Left ventricle myocardium superior (tissue), 1 donor: ENCODE results near the gene SLC7A8. TPM values are rescaled to one million over a fixed set of nuclear protein-coding genes. Genes with fewer than 3 reads are reported as not detected.

Experiments
- ATAC-seq: fragments of 200-7000 bp; cut with Tn5 transposase; one replicate; pipeline ENCODE4 v1.9.1; 2020; ENCODE audit warnings: mild to moderate bottlenecking, moderate library complexity
- DNase-seq: peaks from one replicate; pipeline ENCODE4 v3.0.0-alpha.2; 2020
- intact Hi-C: fragments of 100-400 bp; cut with micrococcal nuclease; formaldehyde crosslinking; loops from one replicate; pipeline ENCODE4 v1.11.0; 2022
- total RNA-seq: library from RNA; stranded (reverse); fragmentation: NEBNext Ultra II Directional; extraction: Animal tissue kit (Norgen Biotek cat#: 25700); gene quantifications from one replicate; pipeline ENCODE4 v1.2.1, GENCODE V29; 2021
- donor health status: DM: no; HTN: yes; CAD: no; lungs with severe emphysema.

SLC7A8 gene
- total RNA-seq, 1 donor from 2014 or later = 6.4 TPM

GRCh38 chr14:23140371-23140770 lies 43.1 kb downstream of the SLC7A8 start:
- intact Hi-C loops = no loop called here
- no peak for ATAC-seq
- no peak for DNase-seq

GRCh38 chr14:23139874-23140273 lies 43.6 kb downstream of the SLC7A8 start:
- intact Hi-C loops = no loop called here
- no peak for DNase-seq
- ATAC-seq = no peak

- no peak for DNase-seq
These were observed 45.5 kb downstream of the SLC7A8 start for GRCh38 chr14:23137813-23138535.

GRCh38 chr14:23137192-23137812 lies 46.2 kb downstream of the SLC7A8 start:
- DNase-seq = no peak
- intact Hi-C loops = no loop called here

More at GRCh38 chr14:23137813-23138535, 45.5 kb downstream of the SLC7A8 start:
- intact Hi-C loops = no loop called here
- ATAC-seq = no peak

GRCh38 chr14:23136566-23137133 lies 46.8 kb downstream of the SLC7A8 start:
- ATAC-seq = no peak
- DNase-seq = no peak
- intact Hi-C loops = no loop called here

More at GRCh38 chr14:23137192-23137812, 46.2 kb downstream of the SLC7A8 start:
- peak; percentile 60 for ATAC-seq

GRCh38 chr14:23132970-23133369 lies 50.5 kb downstream of the SLC7A8 start:
- DNase-seq = no peak
- no peak for ATAC-seq
- intact Hi-C loops = no loop called here

GRCh38 chr14:23131482-23131881 lies 52.0 kb downstream of the SLC7A8 start:
- no peak for DNase-seq
- intact Hi-C loops = no loop called here
- ATAC-seq = no peak

GRCh38 chr14:23130871-23131270 lies 52.6 kb downstream of the SLC7A8 start:
- ATAC-seq = peak; percentile 33
- intact Hi-C loops = no loop called here
- peak; percentile 55 for DNase-seq

- no peak for ATAC-seq
- intact Hi-C loops = no loop called here
- no peak for DNase-seq
These were observed 53.6 kb downstream of the SLC7A8 start for GRCh38 chr14:23129759-23130316.

GRCh38 chr14:23128969-23129758 lies 54.3 kb downstream of the SLC7A8 start:
- no peak for ATAC-seq
- intact Hi-C loops = no loop called here
- no peak for DNase-seq

GRCh38 chr14:23127861-23128260 lies 55.6 kb downstream of the SLC7A8 start:
- DNase-seq (no peak), ATAC-seq (no peak)
- intact Hi-C loops = no loop called here

- DNase-seq = no peak
- ATAC-seq = no peak
- intact Hi-C loops = no loop called here
These were observed 56.7 kb downstream of the SLC7A8 start for GRCh38 chr14:23126548-23127278.

- intact Hi-C loops = no loop called here
- peak; percentile 21 for ATAC-seq
- DNase-seq = no peak
These were observed 57.4 kb downstream of the SLC7A8 start for GRCh38 chr14:23125933-23126524.

- intact Hi-C loops = no loop called here
- ATAC-seq (no peak), DNase-seq (no peak)
These were observed 58.4 kb downstream of the SLC7A8 start for GRCh38 chr14:23125011-23125410.

GRCh38 chr14:23124337-23124954 lies 59.0 kb downstream of the SLC7A8 start:
- no peak for ATAC-seq
- DNase-seq = no peak
- intact Hi-C loops = no loop called here

- intact Hi-C loops = no loop called here
- DNase-seq (peak; percentile 89), ATAC-seq (peak; percentile 82)
These were observed 60.0 kb downstream of the SLC7A8 start for GRCh38 chr14:23123419-23123818.

- ATAC-seq (no peak), DNase-seq (no peak)
- intact Hi-C loops = no loop called here
These were observed 61.4 kb downstream of the SLC7A8 start for GRCh38 chr14:23122086-23122485.

- DNase-seq = no peak
- intact Hi-C loops = no loop called here
- ATAC-seq = peak; percentile 27
These were observed 62.1 kb downstream of the SLC7A8 start for GRCh38 chr14:23121361-23121771.
